GM06990 (cell line): ENCODE measurements around the gene ZNF570.

ENCODE experiments used
- DNase-seq: peaks from one replicate; pipeline ENCODE4 v3.0.0-alpha.2; 2011; ENCODE audit not compliant: insufficient read length; ENCODE audit errors: extremely low read depth
- H3K27me3 ChIP-seq: replicated peaks from 2 replicates; pipeline ENCODE4 v1.6.0; 2011; ENCODE audit warnings: low read length; ENCODE audit not compliant: control insufficient read depth, insufficient read depth
- H3K36me3 ChIP-seq: 2 replicates; pipeline ENCODE4 v1.5.1; 2011; ENCODE audit warnings: low read length; ENCODE audit not compliant: control insufficient read depth, insufficient read depth
- H3K4me3 ChIP-seq: replicated peaks from 2 replicates; pipeline ENCODE4 v1.5.1; 2011; ENCODE audit warnings: low read depth, mild to moderate bottlenecking, control low read depth, low read length
- CTCF ChIP-seq: IDR thresholded peaks from 2 replicates; pipeline ENCODE4 v1.5.1; 2011; ENCODE audit warnings: low read length, control low read depth, mild to moderate bottlenecking, inconsistent platforms; ENCODE audit not compliant: insufficient read depth, poor library complexity, severe bottlenecking

ZNF570 gene

GRCh38 chr19:37506387-37507166 is 37.4 kb downstream of the ZNF570 start, which contains the start of gene ZNF793:
Gene ZNF793 (plus strand): TSS chr19:37506939. CDS start chr19:37523440, 16,501 bp downstream.
- Histone ChIP-seq H3K4me3 (peak within 1 kb of the TSS; percentile 89), H3K27me3 (no peaks in the 10 kb centered on the region), H3K36me3 (no peaks in the 10 kb centered on the region; the same call in 1 of the 2 replicates)
- no peak for TF ChIP-seq CTCF
- DNase-seq: peak; percentile 90

DNA sequence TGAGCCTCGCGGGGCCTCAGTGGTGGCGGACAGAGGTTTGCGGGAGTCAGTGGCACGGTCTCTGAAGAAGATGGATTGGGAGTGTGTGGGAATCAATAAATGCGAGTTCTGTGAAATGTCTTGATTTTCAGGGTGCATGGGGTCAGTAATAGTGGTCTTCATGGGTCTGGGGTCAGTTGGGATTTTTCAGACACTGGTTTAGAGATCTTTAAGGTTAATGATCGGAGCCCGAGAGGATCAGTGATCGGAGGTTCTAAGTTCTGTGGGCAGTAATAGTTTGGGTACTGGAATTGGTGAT is 38.0 kb downstream of the ZNF570 start:
- no peak for DNase-seq
- Histone ChIP-seq H3K36me3 (no peaks in the 10 kb centered on the region; the same call in 1 of the 2 replicates), H3K27me3 (no peaks in the 10 kb centered on the region), H3K4me3 (peak overlapping the region; percentile 89)
- TF ChIP-seq CTCF: no peak

- no peaks in the 10 kb centered on the region for H3K27me3 ChIP-seq
- no peak overlapping the region for H3K4me3 ChIP-seq
- DNase-seq: no peak
- no peaks in the 10 kb centered on the region; the same call in 1 of the 2 replicates for H3K36me3 ChIP-seq
- TF ChIP-seq CTCF: no peak
Observed at GRCh38 chr19:37511186-37511585, 42.0 kb downstream of the ZNF570 start.

- Histone ChIP-seq H3K27me3 (no peaks in the 10 kb centered on the region), H3K4me3 (no peak overlapping the region), H3K36me3 (no peaks in the 10 kb centered on the region; the same call in 1 of the 2 replicates)
- no peak for TF ChIP-seq CTCF
- DNase-seq: no peak
Observed at GRCh38 chr19:37511821-37512220, 42.7 kb downstream of the ZNF570 start.

GRCh38 chr19:37513397-37513796 is 44.2 kb downstream of the ZNF570 start:
- no peak for TF ChIP-seq CTCF
- DNase-seq: peak; percentile 20
- H3K4me3 ChIP-seq: no peak overlapping the region
- H3K27me3 ChIP-seq: no peaks in the 10 kb centered on the region
- H3K36me3 ChIP-seq: no peaks in the 10 kb centered on the region; the same call in none of the 2 replicates

DNA sequence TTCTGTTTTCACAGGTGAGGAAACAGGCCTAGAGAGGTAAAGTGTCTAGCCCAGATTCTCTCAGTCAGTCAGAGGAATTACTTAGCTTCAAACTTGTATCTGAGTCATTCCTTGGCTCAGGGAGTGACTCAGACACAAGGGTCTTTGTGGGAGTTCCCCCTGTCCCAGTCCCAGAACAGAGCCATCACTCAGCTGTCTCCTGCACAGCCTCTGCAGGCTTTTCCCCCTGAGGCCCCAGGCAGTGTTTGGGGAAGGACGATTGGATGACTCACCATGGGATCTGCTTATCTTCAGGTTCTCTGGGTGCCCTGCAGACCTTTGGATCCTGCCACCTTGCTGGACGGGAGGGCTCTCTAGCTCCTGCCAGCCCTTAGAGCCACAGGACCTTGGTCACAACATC is 50.7 kb downstream of the ZNF570 start:
- H3K36me3 ChIP-seq: peaks cover 2% of the 10 kb centered on the region
- H3K4me3 ChIP-seq: no peak overlapping the region
- no peaks in the 10 kb centered on the region for H3K27me3 ChIP-seq
- TF ChIP-seq CTCF: no peak
- DNase-seq: no peak
